Fibroblast of lung (primary cell): ENCODE results near the gene LDLRAD4.

Experiments
- CTCF ChIP-seq, 2 donors: IDR thresholded peaks in 1 of 2; conservative IDR thresholded peaks in 1 of 2; 1 replicate in 1 of 2; 2 replicates in 1 of 2; pipeline ENCODE4 v1.5.1; 2011 to 2012; ENCODE audit warnings: low read length in 2 of 2, control low read depth in 1 of 2, inconsistent platforms in 1 of 2, low read depth in 1 of 2, mild to moderate bottlenecking in 1 of 2
- EZH2 ChIP-seq: IDR thresholded peaks from 2 replicates; pipeline ENCODE4 v1.5.1; 2012; ENCODE audit warnings: low read length, control low read depth, mild to moderate bottlenecking; ENCODE audit errors: missing control alignments

- no peak for TF ChIP-seq CTCF (conservative IDR thresholded peaks at IDR 0.05 in 1 of 2, IDR thresholded peaks at IDR 0.05 in 1 of 2; ENCODE audit: low read depth in 1 of 2, low read length in 2 of 2)
- TF ChIP-seq EZH2, result no peak
These were observed 42.5 kb downstream of the LDLRAD4 start for GRCh38 chr18:13260935-13261640.
